Renal cortex interstitium (tissue), 15 donors: ENCODE measurements around the gene SLC22A6. TPM values are rescaled to one million over a fixed set of nuclear protein-coding genes. Genes with fewer than 3 reads are reported as not detected.
A peak's percentile ranks its signal among the peaks of the same experiment; 100 is the strongest.

Experiments used
- DNase-seq, 11 donors: peaks; one replicate each; pipeline ENCODE4 v3.0.0-alpha.2; 2013; ENCODE audit warnings: low read depth in 9 of 11, low spot score in 4 of 11; ENCODE audit errors: extremely low read depth in 1 of 11
- long read RNA-seq, 16 experiments: transcript quantifications; one replicate each; lab custom pipeline, GENCODE V29; 2026
- polyA plus RNA-seq, 3 donors: library from polyadenylated mRNA; unstranded; fragments of 120-200 nt; gene quantifications; one replicate each; pipeline ENCODE4 v1.2.1, GENCODE V29; 2013; ENCODE audit not compliant: insufficient read length in 3 of 3

SLC22A6 gene, protein sequence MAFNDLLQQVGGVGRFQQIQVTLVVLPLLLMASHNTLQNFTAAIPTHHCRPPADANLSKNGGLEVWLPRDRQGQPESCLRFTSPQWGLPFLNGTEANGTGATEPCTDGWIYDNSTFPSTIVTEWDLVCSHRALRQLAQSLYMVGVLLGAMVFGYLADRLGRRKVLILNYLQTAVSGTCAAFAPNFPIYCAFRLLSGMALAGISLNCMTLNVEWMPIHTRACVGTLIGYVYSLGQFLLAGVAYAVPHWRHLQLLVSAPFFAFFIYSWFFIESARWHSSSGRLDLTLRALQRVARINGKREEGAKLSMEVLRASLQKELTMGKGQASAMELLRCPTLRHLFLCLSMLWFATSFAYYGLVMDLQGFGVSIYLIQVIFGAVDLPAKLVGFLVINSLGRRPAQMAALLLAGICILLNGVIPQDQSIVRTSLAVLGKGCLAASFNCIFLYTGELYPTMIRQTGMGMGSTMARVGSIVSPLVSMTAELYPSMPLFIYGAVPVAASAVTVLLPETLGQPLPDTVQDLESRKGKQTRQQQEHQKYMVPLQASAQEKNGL
- 10 to 100 TPM; 19.7 to 36.9 (median 27.0) TPM for polyA plus RNA-seq
- long read RNA-seq, donor 1, partial matches to known transcripts, result 5 of 8 reads
- long read RNA-seq, donor 1, other reads (novel, unspliced or antisense), result 0 of 8 reads
- long read RNA-seq, donor 2, partial matches to known transcripts, result 8 of 10 reads
- long read RNA-seq, donor 2, other reads (novel, unspliced or antisense), result 0 of 10 reads
- long read RNA-seq, donor 3, transcript SLC22A6-201 (10 exons, 2,143 nt), result major isoform, 11 of 32 reads
- long read RNA-seq, donor 3, partial matches to known transcripts, result 21 of 32 reads
- long read RNA-seq, donor 3, other reads (novel, unspliced or antisense), result 0 of 32 reads
- long read RNA-seq, donor 4, transcript SLC22A6-201 (10 exons, 2,143 nt), result major isoform, 6 of 24 reads
- long read RNA-seq, donor 4, partial matches to known transcripts, result 18 of 24 reads
- long read RNA-seq, donor 4, other reads (novel, unspliced or antisense), result 0 of 24 reads
- long read RNA-seq, donor 5, result 0 reads
- long read RNA-seq, donor 6, transcript SLC22A6-201 (10 exons, 2,143 nt), result major isoform, 6 of 17 reads
- long read RNA-seq, donor 6, partial matches to known transcripts, result 11 of 17 reads
- long read RNA-seq, donor 6, other reads (novel, unspliced or antisense), result 0 of 17 reads
- long read RNA-seq, donor 7, partial matches to known transcripts, result 17 of 17 reads
- long read RNA-seq, donor 7, other reads (novel, unspliced or antisense), result 0 of 17 reads
- long read RNA-seq, donor 8, transcript SLC22A6-201 (10 exons, 2,143 nt), result major isoform, 17 of 63 reads
- long read RNA-seq, donor 8, partial matches to known transcripts, result 46 of 63 reads
- long read RNA-seq, donor 8, other reads (novel, unspliced or antisense), result 0 of 63 reads
- long read RNA-seq, donor 9, transcript SLC22A6-201 (10 exons, 2,143 nt), result major isoform, 6 of 15 reads
- long read RNA-seq, donor 9, partial matches to known transcripts, result 9 of 15 reads
- long read RNA-seq, donor 9, other reads (novel, unspliced or antisense), result 0 of 15 reads
- long read RNA-seq, donor 10, transcript SLC22A6-201 (10 exons, 2,143 nt), result major isoform, 11 of 25 reads
- long read RNA-seq, donor 10, partial matches to known transcripts, result 14 of 25 reads
- long read RNA-seq, donor 10, other reads (novel, unspliced or antisense), result 0 of 25 reads
- long read RNA-seq, donor 11, partial matches to known transcripts, result 23 of 27 reads
- long read RNA-seq, donor 11, other reads (novel, unspliced or antisense), result 0 of 27 reads
- long read RNA-seq, donor 12, partial matches to known transcripts, result 0 of 1 reads
- long read RNA-seq, donor 12, other reads (novel, unspliced or antisense), result 0 of 1 reads
- long read RNA-seq, donor 13, result 0 reads
- long read RNA-seq, donor 14, partial matches to known transcripts, result 0 of 3 reads
- long read RNA-seq, donor 14, other reads (novel, unspliced or antisense), result 0 of 3 reads
- long read RNA-seq, donor 15, partial matches to known transcripts, result 7 of 8 reads
- long read RNA-seq, donor 15, other reads (novel, unspliced or antisense), result 0 of 8 reads
- long read RNA-seq, donor 16, transcript SLC22A6-201 (10 exons, 2,143 nt), result major isoform, 17 of 83 reads
- long read RNA-seq, donor 16, partial matches to known transcripts, result 66 of 83 reads
- long read RNA-seq, donor 16, other reads (novel, unspliced or antisense), result 0 of 83 reads

DNA sequence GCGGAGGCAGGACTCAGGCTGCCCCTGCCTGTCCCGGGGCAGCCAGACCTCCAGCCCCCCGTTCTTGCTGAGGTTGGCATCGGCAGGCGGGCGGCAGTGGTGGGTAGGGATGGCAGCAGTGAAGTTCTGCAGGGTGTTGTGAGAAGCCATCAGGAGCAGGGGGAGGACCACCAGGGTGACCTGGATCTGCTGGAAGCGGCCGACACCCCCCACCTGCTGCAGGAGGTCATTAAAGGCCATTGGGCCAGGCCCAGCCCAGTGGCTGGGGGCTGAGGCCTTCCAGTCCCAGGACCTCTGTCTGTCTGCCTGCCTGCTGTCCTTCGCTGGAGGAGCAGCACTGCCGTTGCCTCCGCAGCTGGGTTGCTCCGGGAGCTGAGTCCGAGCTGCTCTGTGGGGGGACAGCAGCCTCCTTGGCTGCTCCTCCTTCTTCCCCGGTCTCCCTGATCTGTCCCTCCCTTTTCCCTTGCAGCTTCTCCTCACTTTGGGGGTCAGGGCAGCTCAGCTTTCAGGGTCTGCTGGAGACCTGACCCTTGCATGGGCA, at the start of gene SLC22A6:
Gene SLC22A6, minus strand, starts transcription at position 517 of the 541 bp plus-strand sequence. Its CDS starts 277 bp downstream, at position 240.
- DNase-seq, result no peak

DNA sequence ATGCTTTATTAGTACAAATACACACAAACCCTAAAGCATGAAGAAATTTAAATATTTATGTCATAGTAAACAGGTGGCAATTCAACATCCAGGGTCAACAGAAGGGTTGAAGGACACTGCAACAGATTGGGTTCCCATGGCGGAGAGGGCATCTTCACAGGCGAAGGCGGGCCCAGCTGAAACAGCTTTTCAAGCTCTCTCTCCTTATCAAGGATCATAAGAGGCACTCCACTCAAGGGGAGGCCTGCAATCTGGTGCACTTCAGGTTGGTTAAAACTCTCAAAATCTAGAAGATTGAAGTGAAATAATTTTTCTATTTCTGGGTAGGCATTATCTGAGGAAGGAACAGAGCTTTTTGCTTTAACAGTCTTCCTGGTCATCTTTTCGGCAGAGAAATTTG, 47.7 kb upstream of the SLC22A6 start:
- no peak for DNase-seq

DNA sequence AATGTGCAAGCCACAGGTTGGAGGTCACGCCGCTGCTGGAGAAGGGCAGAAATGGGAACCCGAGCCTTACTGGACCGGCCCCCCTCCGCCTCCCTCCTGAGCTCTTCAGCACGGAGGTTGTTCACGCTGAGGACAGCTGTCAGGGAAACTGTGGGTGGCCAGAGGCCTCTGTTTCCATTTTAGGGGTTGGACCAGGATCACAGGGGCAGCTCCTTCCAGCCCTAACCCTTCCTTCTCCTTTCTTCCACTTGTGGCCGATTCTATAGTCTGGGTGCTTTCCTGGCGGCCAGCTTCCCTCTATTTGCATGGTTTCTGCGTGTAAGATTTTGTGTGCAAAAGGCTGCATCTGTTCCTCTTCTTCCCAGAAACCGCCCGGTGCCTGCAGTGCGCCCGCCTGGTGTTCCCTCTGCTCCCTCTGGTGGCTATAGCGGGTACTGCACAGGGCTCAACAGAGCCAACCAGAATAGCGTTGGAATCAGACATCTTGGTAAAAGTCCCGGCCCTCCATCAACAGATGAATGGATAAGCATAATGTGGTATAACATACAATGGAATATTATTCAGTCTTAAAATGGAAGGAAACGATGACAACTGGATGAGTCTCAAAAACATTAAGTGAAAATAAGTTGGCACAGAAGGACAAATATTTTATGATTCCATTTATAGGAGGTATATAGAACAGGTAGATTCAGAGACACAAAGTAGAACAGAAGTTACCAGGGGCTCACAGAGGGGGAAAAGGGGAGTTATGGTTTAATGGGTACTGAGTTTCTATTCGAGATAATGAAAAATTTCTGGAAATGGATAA, 39.3 kb upstream of the SLC22A6 start:
- DNase-seq, result peak; percentile 52 to 80 (median 70)

DNA sequence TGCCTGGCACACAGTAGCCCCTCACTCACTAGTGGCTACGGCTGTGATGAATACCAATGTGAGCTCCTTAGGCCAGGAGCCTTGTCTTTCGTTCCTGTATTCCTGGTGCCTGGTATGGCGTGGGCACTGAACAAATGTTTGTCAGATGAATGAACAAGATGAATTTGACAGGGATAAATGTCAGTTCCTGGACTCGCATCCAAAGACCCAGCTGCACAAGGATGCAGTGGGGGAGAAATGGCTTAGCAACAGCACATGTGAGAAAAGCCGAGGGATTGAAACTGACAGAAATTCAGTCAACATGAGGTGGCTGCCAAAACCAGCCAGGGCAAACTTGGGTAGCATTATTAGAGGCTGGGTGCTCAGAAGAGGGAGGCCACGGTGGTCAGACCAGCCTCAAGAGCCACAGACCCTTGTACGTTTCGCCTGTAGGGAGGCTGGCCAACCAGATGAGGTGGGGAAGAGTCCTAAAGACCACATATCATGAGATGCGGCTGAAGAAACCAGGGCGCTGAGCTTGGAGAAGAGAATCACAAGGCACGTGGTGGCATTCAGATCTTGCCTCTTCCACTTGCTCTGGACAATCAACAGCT, 38.6 kb upstream of the SLC22A6 start:
- DNase-seq, result no peak

DNA sequence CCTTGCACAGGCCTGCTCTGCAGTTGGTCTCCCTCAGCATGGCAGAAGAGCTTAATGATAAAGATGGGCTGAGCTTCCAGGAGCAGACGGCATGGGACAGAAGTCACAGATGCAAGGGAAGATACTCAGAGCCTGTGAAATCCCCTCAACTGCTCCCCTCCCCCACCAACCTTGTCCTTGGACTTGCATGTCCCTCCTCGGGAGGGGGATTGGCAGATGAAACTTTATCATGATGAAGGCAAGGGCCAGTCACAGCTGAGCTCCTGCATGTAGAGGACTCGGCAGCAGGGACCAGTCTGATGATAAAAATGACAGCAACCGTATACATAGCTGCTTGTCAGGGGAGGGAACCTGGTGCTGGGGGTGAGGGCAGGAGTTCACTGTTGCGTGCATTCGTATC, 37.7 kb upstream of the SLC22A6 start:
- peak in 2 of 11 donors; percentile 23 to 25 for DNase-seq

DNA sequence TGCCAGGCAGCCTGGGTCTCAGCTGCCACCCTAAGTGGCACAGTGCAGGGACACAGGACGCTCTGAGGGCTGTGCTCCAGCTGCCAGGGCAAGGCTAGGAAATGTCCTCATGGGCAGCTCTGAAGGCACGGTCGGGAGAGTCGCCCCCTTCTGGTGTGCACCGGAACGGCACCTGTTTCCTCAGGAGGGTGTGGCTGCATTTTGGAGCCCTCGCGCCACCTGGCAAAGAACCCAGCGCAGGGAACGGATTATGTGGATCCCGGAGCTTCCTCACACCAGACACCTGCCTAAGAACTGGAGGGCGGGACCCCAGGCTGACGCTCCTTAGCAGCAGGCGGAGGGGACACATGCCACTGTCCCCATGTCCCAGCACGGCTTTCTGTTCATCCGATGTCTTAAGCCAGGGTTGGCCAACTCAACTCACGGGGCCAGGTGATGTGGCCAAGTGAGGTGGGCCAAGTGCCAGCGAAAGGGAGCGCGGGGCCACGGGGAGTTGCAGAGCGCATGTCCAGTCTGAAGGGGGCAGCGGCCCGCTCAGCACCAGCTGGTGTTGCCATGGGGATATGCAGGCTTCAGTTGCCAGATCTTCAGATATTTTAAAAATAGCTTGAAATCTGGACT, 36.0 kb upstream of the SLC22A6 start:
- DNase-seq, result no peak

DNA sequence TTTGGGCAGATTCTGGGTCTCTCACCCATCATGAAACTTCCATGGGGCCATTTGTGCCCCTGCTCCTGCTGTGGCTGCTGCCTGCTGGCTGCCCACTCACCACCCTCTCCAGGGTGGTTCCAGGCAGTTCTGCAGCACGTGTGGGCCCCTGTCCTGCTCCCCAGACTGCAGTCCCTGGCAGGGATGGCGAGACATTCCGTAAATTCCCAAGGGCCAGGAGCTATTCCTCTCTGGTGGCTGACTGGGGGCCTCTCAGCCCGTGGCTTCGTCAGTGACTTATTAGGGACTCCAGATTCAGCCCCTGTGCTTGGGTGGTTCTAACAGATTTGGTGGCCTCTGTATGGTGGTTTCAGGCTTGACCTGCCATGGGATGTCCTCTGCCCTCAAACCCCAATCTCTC, 34.7 kb upstream of the SLC22A6 start:
- no peak for DNase-seq

DNA sequence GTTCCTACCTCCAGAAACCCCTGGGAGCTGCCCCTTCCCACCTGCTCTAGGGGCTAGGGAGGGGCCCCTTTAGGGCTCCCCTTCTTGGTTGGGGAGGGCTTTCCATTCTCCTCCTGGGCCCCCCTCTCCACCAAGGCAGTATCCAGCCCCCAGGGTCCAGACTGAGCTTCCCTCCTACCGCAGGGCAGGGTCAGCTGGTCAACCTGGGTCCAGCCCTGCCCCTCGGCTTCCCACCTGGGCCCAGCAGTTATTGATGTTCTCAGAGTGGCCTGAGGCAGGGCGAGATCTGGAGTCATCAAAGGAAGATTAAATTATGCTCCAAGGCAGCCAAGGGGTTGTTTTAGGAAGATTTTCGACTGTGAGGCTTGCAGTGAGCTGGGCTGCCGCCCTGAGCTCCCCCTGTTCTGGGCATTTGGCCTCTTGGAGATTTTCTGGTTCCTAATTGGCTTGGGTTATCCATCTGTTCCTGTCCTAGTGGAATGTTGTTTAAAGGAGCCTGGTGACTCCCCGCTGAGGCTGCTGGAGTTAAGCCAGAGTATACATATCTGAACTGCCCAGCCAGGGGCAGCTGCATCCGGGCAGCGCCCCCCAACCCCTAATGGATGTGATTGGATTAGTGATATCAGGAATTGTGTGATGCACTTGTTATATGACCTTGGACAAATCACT, 32.7 kb upstream of the SLC22A6 start:
- no peak for DNase-seq

DNA sequence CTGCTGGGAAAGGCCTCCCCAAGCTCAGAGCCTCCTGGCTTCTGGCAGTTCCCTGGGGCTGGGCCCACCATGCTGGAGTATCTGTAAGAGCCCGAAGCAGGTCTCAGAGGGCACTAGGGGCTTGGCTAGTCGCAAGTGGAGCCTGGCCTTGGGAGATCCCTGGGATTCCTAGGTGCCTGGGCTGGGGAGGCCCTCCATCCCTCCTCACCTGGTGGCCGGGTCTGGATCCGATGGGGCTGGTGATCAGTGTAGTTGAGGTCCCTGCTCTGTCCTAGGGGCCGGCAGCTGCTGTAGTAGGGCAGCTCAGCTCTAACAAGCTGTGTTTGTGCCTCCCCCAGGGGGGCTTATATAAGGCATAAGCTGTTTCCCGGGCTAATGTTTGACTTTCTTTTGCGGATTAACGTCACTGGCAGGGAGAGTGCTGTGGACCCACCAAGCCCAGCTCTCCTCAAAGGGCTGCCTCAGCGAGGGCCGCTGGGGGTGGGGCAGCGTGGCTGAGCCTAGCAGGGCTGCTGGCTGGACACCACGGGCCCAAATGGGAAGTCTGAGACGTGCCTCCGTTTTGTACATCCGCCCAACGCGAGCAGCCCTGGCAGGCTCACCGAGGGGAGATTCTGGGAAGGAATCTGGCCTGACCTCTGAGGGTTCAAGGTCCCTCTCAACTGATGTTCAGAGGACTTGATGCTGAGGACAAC, 30.9 kb upstream of the SLC22A6 start, which contains the start of gene SLC22A8:
Gene SLC22A8, minus strand, starts transcription at position 321 of the 695 bp plus-strand sequence. CDS start 883 bp downstream, outside the sequence.
- DNase-seq, result no peak

DNA sequence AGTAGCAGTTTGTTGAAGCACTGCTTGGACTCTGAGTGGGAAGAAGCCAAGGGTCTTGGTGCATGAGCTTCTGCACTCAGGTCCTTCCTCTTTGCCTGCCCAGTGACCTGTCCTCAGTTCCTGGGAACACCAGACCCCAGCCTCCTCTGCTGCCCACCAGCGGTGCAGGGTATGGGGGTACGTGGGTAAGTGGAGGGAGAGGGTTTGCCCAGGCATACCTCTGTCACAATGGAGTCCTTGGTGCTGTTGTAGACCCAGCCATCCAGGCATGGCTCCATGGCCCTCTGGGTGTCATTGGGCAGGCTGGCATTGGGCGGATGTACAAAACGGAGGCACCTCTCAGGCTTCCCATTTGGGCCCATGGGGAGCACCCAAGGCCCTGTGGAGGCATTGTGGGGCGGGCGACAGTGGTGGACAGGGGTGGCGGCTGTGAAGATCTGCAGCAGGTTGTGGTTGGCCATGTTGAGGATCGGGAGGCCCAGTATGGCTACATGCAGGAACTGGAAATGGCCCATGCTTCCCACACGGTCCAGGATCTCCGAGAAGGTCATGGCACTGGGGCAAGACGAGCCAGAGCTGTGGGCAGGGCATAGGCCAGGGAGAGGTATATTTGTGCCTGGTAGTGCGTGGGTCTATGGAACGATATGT, 29.8 kb upstream of the SLC22A6 start:
- no peak for DNase-seq

DNA sequence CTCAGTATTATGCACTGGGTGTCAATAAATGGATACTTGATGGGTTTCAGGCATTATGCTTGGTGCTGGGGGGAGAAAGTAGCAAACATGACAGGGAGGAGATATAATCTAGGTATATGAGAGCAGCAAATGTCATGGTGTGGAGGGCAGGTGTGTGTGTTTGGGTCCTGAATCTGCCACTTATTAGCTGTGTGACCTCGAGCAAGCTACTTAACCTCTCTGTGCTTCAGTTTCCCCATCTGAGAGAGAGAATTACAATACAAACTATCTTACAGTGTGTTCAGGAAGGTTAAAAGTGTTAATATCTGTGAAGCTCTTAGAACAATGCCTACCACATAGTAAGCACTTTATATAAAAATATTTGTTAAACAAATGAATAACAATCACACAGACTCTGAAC, 28.1 kb upstream of the SLC22A6 start:
- DNase-seq, result no peak

DNA sequence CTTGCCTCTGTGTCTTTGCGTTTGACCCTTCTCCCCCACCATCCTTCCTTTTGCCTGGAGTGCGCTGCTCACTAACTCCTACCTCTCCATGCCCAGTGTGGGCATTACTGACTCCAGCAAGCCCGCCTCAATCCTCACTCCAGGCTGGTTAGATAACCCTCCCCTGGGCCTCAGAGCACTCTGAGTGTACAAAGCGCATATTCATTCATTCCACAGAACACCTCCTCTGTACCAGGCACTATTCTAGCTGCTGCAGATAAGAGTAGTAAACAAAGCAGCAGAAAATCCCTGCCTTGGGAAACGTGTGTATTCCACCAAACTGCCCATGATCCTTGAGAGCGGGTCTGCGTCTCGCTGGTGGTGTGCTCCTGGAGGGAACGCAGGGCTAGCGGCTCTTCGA, 27.7 kb upstream of the SLC22A6 start:
- no peak for DNase-seq

DNA sequence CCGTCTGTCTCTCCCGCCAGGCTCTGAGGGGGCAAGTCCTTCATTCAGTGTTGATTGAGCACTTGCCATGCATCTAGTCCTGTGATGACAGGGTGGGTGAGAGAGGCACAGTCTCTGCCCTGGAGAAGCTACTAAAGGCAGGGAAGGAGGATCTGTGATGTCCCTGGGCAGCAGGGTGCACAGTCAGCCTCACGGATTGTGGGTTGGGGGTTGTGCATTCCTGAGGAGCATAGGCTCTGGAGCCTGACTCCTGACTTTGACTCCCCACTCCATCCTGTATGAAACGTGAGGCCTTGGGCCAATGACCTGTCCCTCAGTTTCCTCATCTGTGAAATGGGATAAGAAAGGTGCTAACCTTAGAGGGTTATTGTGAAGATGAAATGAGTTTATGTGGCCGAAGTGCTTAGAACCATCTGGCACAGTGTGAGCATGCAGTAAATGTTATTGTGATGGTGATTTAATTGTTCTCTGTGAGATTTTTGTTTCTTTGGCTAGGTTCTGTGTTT, 26.2 kb upstream of the SLC22A6 start:
- DNase-seq, result no peak

DNA sequence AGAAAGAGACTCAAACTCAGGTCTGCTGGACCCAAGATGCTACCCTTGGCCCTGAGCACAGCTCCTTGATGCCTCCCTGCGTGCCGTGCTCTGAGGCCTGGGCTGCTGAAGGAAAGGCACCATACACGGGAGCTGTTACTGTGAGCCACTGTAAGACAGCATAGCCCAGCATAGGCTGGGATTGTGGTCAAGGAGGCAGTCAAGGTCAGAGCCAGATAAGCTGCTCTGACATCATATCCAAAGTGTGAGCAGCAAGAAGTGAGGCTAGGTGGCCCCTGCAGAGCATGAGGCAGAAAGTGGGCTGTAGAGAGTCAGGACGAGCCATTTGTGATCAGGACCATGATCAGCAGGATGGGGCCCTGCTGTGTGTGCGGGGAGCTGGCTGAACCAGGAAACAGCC, 23.2 kb upstream of the SLC22A6 start:
- DNase-seq, result no peak
